HCT116 (cell line): ENCODE data around the gene CHKA. TPM values are rescaled to one million over a fixed set of nuclear protein-coding genes. Genes with fewer than 3 reads are reported as not detected.

Experiments
- ATAC-seq: fragments of 200-7000 bp; cut with Tn5 transposase; 2 replicates; pipeline ENCODE4 v1.9.1; 2020; ENCODE audit warnings: mild to moderate bottlenecking, moderate library complexity
- BruUV-seq: library from RNA; stranded (reverse); fragments of 400-500 nt; replicated peaks from 2 replicates; lab custom pipeline; 2021; lab: Mats Ljungman, UMichigan
- CTCF ChIA-PET: fragments of 300-600 bp; sonication (Branson Sonifier 250); formaldehyde crosslinking; loops from one replicate; lab custom pipeline; 2021; ENCODE audit warnings: antibody characterized with exemption; lab: Charles Lee
- POLR2A ChIA-PET: fragments of 300-600, 350-600 bp; sonication (Branson Sonifier 250); formaldehyde crosslinking; loops from one replicate; lab custom pipeline; 2021; ENCODE audit warnings: antibody characterized with exemption; lab: Charles Lee
- RAD21 ChIA-PET, 2 experiments: fragments of 300-600 bp; sonication (Branson Sonifier 250); formaldehyde crosslinking; loops; one replicate each; lab custom pipeline; 2023; ENCODE audit warnings: low total read pairs in 2 of 2; ENCODE audit not compliant: uncharacterized antibody in 2 of 2, unreplicated experiment in 2 of 2, low non-redundant PET in 1 of 2; lab: Charles Lee
- DNase-seq: peaks from one replicate; pipeline ENCODE4 v3.0.0-alpha.2; 2010; ENCODE audit warnings: low read depth, low spot score
- H2AFZ ChIP-seq: fragments of 200-600 bp; shearing (Covaris generic), sonication (generic); 2 replicates; pipeline ENCODE4 v1.6.1; 2017; ENCODE audit warnings: low read depth, mixed run types, mixed read lengths, antibody characterized with exemption, low read length; ENCODE audit not compliant: poor library complexity, severe bottlenecking
- H3K27ac ChIP-seq: 2 replicates; pipeline ENCODE4 v1.5.1; 2012; ENCODE audit warnings: low read depth, low read length
- H3K27me3 ChIP-seq: fragments of 200-600 bp; sonication (generic); 2 replicates; pipeline ENCODE4 v1.6.1; 2016; ENCODE audit warnings: mixed run types, low read length, mixed read lengths; ENCODE audit not compliant: insufficient read depth
- H3K36me3 ChIP-seq, 2 experiments: fragments of 200-500 bp in 1 of 2; fragments of 200-600 bp in 1 of 2; sonication (Bioruptor generic) in 1 of 2; sonication (generic) in 1 of 2; 2 replicates each; pipeline versions ENCODE4 v1.5.1 to v1.6.1; 2014 to 2016; ENCODE audit warnings: low read length in 2 of 2, inconsistent platforms in 1 of 2, mixed read lengths in 1 of 2, mixed run types in 1 of 2; ENCODE audit not compliant: insufficient read depth in 2 of 2, control insufficient read depth in 1 of 2
- H3K4me1 ChIP-seq, 2 experiments: fragments of 200-600 bp in 1 of 2; sonication (generic) in 1 of 2; 2 replicates each; pipeline versions ENCODE4 v1.5.1 to v1.6.1; 2012 to 2017; ENCODE audit warnings: low read length in 2 of 2, inconsistent platforms in 1 of 2, mild to moderate bottlenecking in 1 of 2, mixed read lengths in 1 of 2, mixed run types in 1 of 2, moderate library complexity in 1 of 2; ENCODE audit not compliant: insufficient read depth in 2 of 2, control insufficient read depth in 1 of 2
- H3K4me2 ChIP-seq: fragments of 200-600 bp; sonication (generic); 2 replicates; pipeline ENCODE4 v1.6.1; 2017; ENCODE audit warnings: mixed run types, low read length, mixed read lengths
- H3K4me3 ChIP-seq, 2 experiments: fragments of 200-600 bp in 1 of 2; sonication (generic) in 1 of 2; replicated peaks in 1 of 2; 2 replicates each; pipeline ENCODE4 v1.5.1; 2011 to 2016; ENCODE audit warnings: low read length in 2 of 2, control low read depth in 1 of 2, low read depth in 1 of 2, mild to moderate bottlenecking in 1 of 2, mixed read lengths in 1 of 2, mixed run types in 1 of 2
- H3K79me2 ChIP-seq: fragments of 200-600 bp; sonication (generic); 2 replicates; pipeline ENCODE4 v1.6.1; 2017; ENCODE audit warnings: mild to moderate bottlenecking, mixed run types, low read length, moderate library complexity, mixed read lengths; ENCODE audit not compliant: insufficient read depth
- H3K9ac ChIP-seq: fragments of 200-600 bp; sonication (generic); 2 replicates; pipeline ENCODE4 v1.6.1; 2016; ENCODE audit warnings: low read length, mixed read lengths
- H3K9me2 ChIP-seq: fragments of 200-600 bp; sonication (generic), shearing (Covaris generic); 2 replicates; pipeline ENCODE4 v1.6.1; 2017; ENCODE audit warnings: mixed run types, mild to moderate bottlenecking, moderate library complexity; ENCODE audit not compliant: insufficient read depth
- H3K9me3 ChIP-seq, 2 experiments: fragments of 200-500 bp in 1 of 2; fragments of 200-600 bp in 1 of 2; sonication (Bioruptor generic) in 1 of 2; sonication (generic) in 1 of 2; 2 replicates each; pipeline ENCODE4 v1.6.1; 2014 to 2017; ENCODE audit warnings: low read length in 2 of 2, mixed read lengths in 2 of 2, inconsistent platforms in 1 of 2, low read depth in 1 of 2, mild to moderate bottlenecking in 1 of 2, mixed run types in 1 of 2, moderate library complexity in 1 of 2; ENCODE audit not compliant: control insufficient read depth in 1 of 2, insufficient read depth in 1 of 2
- H4K20me1 ChIP-seq: fragments of 200-600 bp; sonication (generic), shearing (Covaris generic); 2 replicates; pipeline ENCODE4 v1.6.1; 2017; ENCODE audit warnings: mixed run types, mild to moderate bottlenecking, moderate library complexity; ENCODE audit not compliant: insufficient read depth
- YY1 ChIP-seq: IDR thresholded peaks from 2 replicates; pipeline ENCODE4 v1.6.1; 2011; ENCODE audit warnings: low read length, low read depth, moderate library complexity, mild to moderate bottlenecking; ENCODE audit not compliant: insufficient replicate concordance; ENCODE audit errors: extremely low read depth
- ZBTB33 ChIP-seq: IDR thresholded peaks from 2 replicates; pipeline ENCODE4 v1.6.1; 2011; ENCODE audit warnings: mild to moderate bottlenecking, low read length, moderate library complexity; ENCODE audit not compliant: insufficient replicate concordance; ENCODE audit errors: extremely low read depth
- ZFX ChIP-seq: fragments of 450-650 bp; IDR thresholded peaks from 2 replicates; pipeline ENCODE4 v1.6.1; 2017
- intact Hi-C: fragments of 100-400 bp; cut with micrococcal nuclease; formaldehyde crosslinking; loops from 2 replicates; pipeline ENCODE4 v1.10.0; 2022
- total RNA-seq: library from RNA; stranded (reverse); gene quantifications from one replicate; pipeline ENCODE4 v1.2.1, GENCODE V29; 2021; ENCODE audit not compliant: unreplicated experiment

The CHKA gene
- total RNA-seq, 1 experiment from 2014 or later = 33.1 TPM

DNA sequence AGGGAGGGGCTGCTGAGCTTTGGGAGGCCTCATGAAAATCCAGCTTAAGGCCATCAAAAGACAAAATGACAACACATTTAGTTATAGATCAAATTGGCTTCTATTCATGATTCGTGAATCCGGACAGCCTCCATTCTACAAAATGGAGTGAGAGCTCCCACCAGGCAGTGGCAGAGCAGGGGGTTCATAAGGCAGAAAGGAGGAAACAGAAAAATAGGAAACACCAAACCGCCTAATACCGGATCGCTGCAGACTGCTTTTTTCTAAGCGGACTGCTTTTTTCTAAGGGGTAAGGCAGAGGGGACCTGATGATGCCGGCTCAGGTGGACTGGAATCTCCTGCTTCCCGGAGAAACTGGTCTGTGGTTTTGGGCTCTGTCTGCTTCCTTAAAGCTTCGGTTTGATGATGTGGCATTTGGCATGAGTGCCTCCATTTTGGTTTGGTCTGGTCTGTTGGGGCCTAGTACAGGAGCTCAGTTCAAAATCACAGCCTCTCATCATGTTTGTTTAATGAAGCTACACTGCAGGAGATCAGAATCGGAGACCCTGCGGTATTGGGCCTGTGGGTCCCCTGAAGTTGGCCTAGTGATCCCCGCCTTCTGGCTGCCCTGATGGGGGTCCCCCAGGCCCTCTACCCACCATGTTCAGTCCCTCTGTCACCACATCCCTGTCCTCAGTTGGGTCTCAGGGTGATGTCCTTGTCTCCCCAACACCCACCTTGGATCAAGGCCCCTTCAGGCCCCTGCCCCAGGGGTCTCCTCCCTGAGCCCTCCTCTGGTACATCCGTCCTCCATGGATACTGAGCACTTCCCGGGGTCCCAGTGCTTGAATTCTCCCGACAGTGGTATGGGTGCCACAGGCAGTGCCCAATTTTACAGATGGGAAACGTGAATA, 109.9 kb downstream of the CHKA start:
- Histone ChIP-seq H3K36me3 (no peaks in the 10 kb centered on the region), H4K20me1 (no peaks in the 10 kb centered on the region), H3K27me3 (no peaks in the 10 kb centered on the region), H3K9me3 (no peaks in the 10 kb centered on the region), H3K9me2 (no peaks in the 10 kb centered on the region), H2AFZ (no peak overlapping the region), H3K4me2 (peak overlapping the region; percentile 97), H3K9ac (peak overlapping the region; percentile 86), H3K79me2 (peaks cover 20% of the 10 kb centered on the region; the same call in 1 of the 2 replicates), H3K4me1 (peaks cover 76 to 86% of the 10 kb centered on the region in 2 experiments), H3K4me3 (peak overlapping the region; percentile 57 to 71), H3K27ac (peak overlapping the region; percentile 96)
- RAD21 ChIA-PET = interaction anchor here in 1 of 2 experiments (1.7 kb wide), 1 partner anchor 11 kb away, joined by 7 read pairs; no protein-coding TSS in a partner anchor
- POLR2A ChIA-PET = interaction anchor here (1.4 kb wide), 1 partner anchor 14 kb away, joined by 9 read pairs; no protein-coding TSS in a partner anchor
- DNase-seq = no peak
- CTCF ChIA-PET = interaction anchor here (0.9 to 1.0 kb wide), 2 partner anchors 15 to 197 kb away, joined by 3 to 5 read pairs; no protein-coding TSS in a partner anchor
- ATAC-seq = no peak
- intact Hi-C loops = loop anchor here (5.0 kb wide), 1 partner anchor 196 kb away; no protein-coding TSS in a partner anchor
- TF ChIP-seq YY1 (peak; percentile 62), ZFX (0 out of 2 replicates have a peak, but pooled peaks have one; percentile 27), ZBTB33 (no peak)
- no TSS peak for BruUV-seq
